ENCODE results near the gene FGFBP3.

The FGFBP3 gene

GRCh38 chr10:91909117-91909677 is at the start of gene FGFBP3:
FGFBP3 (minus strand) TSS chr10:91909486; CDS start chr10:91908969, 517 bp downstream.
- DNase-seq (ENCODE audit: low read depth in 2 of 2) = no peak

- no peak for DNase-seq (ENCODE audit: low read depth in 2 of 2)
Observed at GRCh38 chr10:91957091-91957490, 47.8 kb upstream of the FGFBP3 start.

- no peak for DNase-seq (ENCODE audit: low read depth in 2 of 2)
Observed at GRCh38 chr10:91955114-91955513, 45.8 kb upstream of the FGFBP3 start.

- no peak for DNase-seq (ENCODE audit: low read depth in 2 of 2)
Observed at GRCh38 chr10:91953600-91954160, 44.4 kb upstream of the FGFBP3 start.

GRCh38 chr10:91944880-91945630 is 35.8 kb upstream of the FGFBP3 start:
- no peak for DNase-seq (ENCODE audit: low read depth in 2 of 2)

- DNase-seq (ENCODE audit: low read depth in 2 of 2) = no peak
Observed at GRCh38 chr10:91941426-91941825, 32.1 kb upstream of the FGFBP3 start.

GRCh38 chr10:91939653-91940052 is 30.4 kb upstream of the FGFBP3 start:
- DNase-seq (ENCODE audit: low read depth in 2 of 2) = no peak

GRCh38 chr10:91935886-91936285 is 26.6 kb upstream of the FGFBP3 start:
- no peak for DNase-seq (ENCODE audit: low read depth in 2 of 2)

- no peak for DNase-seq (ENCODE audit: low read depth in 2 of 2)
Observed at GRCh38 chr10:91932737-91933136, 23.5 kb upstream of the FGFBP3 start.

GRCh38 chr10:91931526-91932190 is 22.4 kb upstream of the FGFBP3 start:
- no peak for DNase-seq (ENCODE audit: low read depth in 2 of 2)

GRCh38 chr10:91930939-91931338 is 21.7 kb upstream of the FGFBP3 start:
- DNase-seq (ENCODE audit: low read depth in 2 of 2) = no peak

- no peak for DNase-seq (ENCODE audit: low read depth in 2 of 2)
Observed at GRCh38 chr10:91925022-91925320, 15.7 kb upstream of the FGFBP3 start.

GRCh38 chr10:91924212-91925021 is 15.1 kb upstream of the FGFBP3 start:
- no peak for DNase-seq (ENCODE audit: low read depth in 2 of 2)

GRCh38 chr10:91923371-91924211 is 14.3 kb upstream of the FGFBP3 start, which contains the start of gene BTAF1:
BTAF1 (plus strand) TSS chr10:91923770; CDS start chr10:91924077, 307 bp downstream.
- DNase-seq (ENCODE audit: low read depth in 2 of 2) = peak; percentile 82 to 85

GRCh38 chr10:91919651-91920050 is 10.4 kb upstream of the FGFBP3 start:
- no peak for DNase-seq (ENCODE audit: low read depth in 2 of 2)

GRCh38 chr10:91910467-91910866 is 1.2 kb upstream of the FGFBP3 start:
- no peak for DNase-seq (ENCODE audit: low read depth in 2 of 2)

GRCh38 chr10:91908337-91909116 is 759 bp downstream of the FGFBP3 start:
- peak; percentile 44 to 45 for DNase-seq (ENCODE audit: low read depth in 2 of 2)

GRCh38 chr10:91907914-91908336 is 1.4 kb downstream of the FGFBP3 start:
- DNase-seq (ENCODE audit: low read depth in 2 of 2) = no peak

GRCh38 chr10:91907033-91907594 is 2.2 kb downstream of the FGFBP3 start:
- no peak for DNase-seq (ENCODE audit: low read depth in 2 of 2)

Measured in activated CD8-positive, alpha-beta memory T cell treated with anti-CD3 and anti-CD28 coated beads for 4 hours (primary cell).